Stimulated activated CD8-positive, alpha-beta memory T cell treated with anti-CD3 and anti-CD28 coated beads, Interleukin-2, amount 100 ng/mL, for 48 hours (primary cell): ENCODE results near the gene DAGLB.
"Not testable (repeated sequence)": the region's sequence is repeated elsewhere in the genome, so short reads cannot be mapped to it uniquely, and the experiment has no call there.

Experiments
- DNase-seq, 2 donors: peaks; one replicate each; pipeline ENCODE4 v3.0.0-alpha.2; 2020; ENCODE audit warnings: low read depth in 2 of 2

Gene DAGLB

GRCh38 chr7:6430271-6430940, 17.3 kb downstream of the DAGLB start:
- no peak for DNase-seq

GRCh38 chr7:6425948-6426347, 21.8 kb downstream of the DAGLB start:
- DNase-seq: no peak

- no peak for DNase-seq
These were observed 23.6 kb downstream of the DAGLB start for GRCh38 chr7:6423942-6424701.

GRCh38 chr7:6422926-6423632, 24.7 kb downstream of the DAGLB start:
- no peak for DNase-seq

- DNase-seq: no peak
These were observed 25.7 kb downstream of the DAGLB start for GRCh38 chr7:6422095-6422494.

GRCh38 chr7:6420680-6421079, 27.1 kb downstream of the DAGLB start:
- no peak for DNase-seq

- DNase-seq: no peak
These were observed 28.4 kb downstream of the DAGLB start for GRCh38 chr7:6419310-6419773.

GRCh38 chr7:6417408-6417807, 30.3 kb downstream of the DAGLB start:
- DNase-seq: no peak

- DNase-seq: no peak
These were observed 31.1 kb downstream of the DAGLB start for GRCh38 chr7:6416516-6417145.

- DNase-seq: no peak
These were observed 34.1 kb downstream of the DAGLB start for GRCh38 chr7:6413637-6414036.

- no peak for DNase-seq
These were observed 37.6 kb downstream of the DAGLB start for GRCh38 chr7:6409944-6410693.

GRCh38 chr7:6409091-6409490, 38.7 kb downstream of the DAGLB start:
- no peak for DNase-seq

- DNase-seq: no peak
These were observed 40.3 kb downstream of the DAGLB start for GRCh38 chr7:6407434-6407833.

- DNase-seq: no peak
These were observed 41.6 kb downstream of the DAGLB start for GRCh38 chr7:6406121-6406520.

- DNase-seq: no peak
These were observed 43.8 kb downstream of the DAGLB start for GRCh38 chr7:6403907-6404306.

- DNase-seq: no peak
These were observed 45.0 kb downstream of the DAGLB start for GRCh38 chr7:6402741-6403140.

- DNase-seq: no peak
These were observed 45.7 kb downstream of the DAGLB start for GRCh38 chr7:6402041-6402440.

- DNase-seq: no peak
These were observed 46.2 kb downstream of the DAGLB start for GRCh38 chr7:6401536-6401935.

- not testable (repeated sequence) for DNase-seq
These were observed 47.3 kb downstream of the DAGLB start for GRCh38 chr7:6400243-6401105.

GRCh38 chr7:6399351-6399750, 48.4 kb downstream of the DAGLB start:
- DNase-seq: no peak

- no peak for DNase-seq
These were observed 48.8 kb downstream of the DAGLB start for GRCh38 chr7:6398943-6399342.
